GM21423 (cell line): ENCODE results near the gene KLHDC4.
"Not testable (repeated sequence)": the region's sequence is repeated elsewhere in the genome, so short reads cannot be mapped to it uniquely, and the experiment has no call there.

Source experiments
- ATAC-seq: cut with Tn5 transposase; IDR thresholded peaks from one replicate; pipeline ENCODE4 v1.9.1; 2021; ENCODE audit warnings: mild to moderate bottlenecking, moderate library complexity; ENCODE audit not compliant: unreplicated experiment

KLHDC4 gene

DNA sequence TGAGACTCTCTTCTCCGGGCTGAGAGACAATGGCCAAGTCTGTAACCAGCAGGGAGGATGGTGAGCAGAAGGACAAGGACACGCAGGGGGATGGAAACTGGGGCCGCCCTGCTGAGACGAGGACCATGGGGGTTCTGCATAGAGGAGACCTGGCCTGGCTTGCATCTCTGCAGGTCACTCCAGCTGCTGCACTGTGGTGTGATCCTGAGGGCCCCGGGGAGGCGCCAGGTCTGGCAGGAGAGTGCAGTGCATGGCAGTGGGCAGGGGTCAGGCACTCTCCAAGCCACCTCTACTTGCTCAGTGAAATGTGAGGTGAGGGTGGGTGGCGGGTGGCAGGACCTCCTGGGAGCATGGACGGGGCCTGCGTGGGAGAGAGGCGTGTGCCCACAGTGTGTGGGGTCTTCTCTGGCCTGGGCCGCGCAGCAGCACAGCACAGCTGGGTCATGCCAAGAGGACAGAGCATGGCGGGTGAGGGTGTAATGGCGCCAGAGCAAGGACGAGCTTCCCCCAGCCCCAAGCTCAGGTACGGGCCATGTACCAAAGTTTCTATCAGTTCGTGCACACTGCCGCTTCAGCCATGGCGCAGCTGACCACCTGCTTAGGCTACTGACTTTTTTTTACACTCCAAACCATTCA is 43.1 kb downstream of the KLHDC4 start:
- no peak for ATAC-seq

DNA sequence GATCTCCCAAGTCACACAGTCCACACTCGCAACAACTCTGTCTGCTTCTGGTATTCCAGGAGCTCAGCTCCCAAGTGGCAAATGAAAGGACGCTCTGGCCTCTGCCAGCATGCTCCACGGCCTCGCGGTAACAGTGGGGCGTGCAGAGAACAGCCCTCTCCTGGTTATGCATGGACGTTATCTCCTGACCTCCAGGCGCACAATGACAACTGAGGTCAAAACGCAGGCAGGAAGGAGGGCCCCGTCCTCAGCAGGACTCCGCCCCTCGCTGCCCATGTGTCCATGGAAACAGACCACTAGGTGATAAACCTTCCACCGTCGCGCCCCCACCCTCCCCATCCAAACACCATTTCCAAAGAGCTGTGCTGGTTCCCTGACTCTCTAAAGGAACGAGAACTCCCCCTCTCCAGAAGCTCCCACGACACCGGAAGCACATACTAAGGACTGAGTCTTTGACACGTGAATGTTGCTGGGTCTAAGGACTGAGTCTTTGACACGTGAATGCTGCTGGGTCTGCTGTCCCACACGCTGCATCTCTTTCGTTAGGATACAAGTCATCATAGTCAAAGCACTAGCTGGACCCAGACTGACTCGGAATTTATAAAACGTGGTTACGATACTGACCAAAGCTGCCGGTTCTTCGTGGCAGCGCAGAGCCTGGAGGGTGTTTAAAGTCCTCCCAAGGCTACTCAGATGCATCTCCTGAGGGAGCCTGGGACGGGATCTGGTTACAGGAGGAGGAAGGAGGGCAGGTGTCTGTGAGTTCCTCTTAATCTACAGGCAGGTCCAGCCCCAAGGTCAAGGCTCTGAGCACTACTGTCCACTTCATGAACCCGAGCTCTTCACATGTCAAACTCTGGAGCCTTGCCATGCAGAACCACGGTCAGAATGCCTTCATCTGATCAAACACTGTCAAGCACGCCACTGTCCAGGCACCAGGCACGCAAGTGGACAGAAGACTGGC is 43.9 kb downstream of the KLHDC4 start:
- no peak for ATAC-seq

DNA sequence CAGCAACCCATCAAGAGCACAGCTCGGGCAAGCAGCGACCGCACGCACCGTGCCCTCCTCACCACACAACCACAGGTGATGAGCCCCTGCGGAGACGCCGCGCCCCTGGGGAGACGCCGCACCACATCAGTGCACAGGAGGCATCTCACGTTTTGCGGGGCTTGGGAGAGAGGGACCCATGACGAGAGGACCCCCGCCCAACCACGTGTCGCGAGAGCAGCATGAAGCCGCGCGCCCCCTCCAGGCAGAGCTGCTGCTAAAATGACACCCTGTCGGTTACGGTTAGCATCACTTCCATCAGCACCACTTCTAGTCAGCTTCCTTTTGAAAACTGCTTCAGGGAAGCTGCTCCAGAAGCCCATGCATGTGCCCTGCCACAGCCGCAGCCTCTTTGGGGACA is 45.3 kb downstream of the KLHDC4 start:
- ATAC-seq: no peak

DNA sequence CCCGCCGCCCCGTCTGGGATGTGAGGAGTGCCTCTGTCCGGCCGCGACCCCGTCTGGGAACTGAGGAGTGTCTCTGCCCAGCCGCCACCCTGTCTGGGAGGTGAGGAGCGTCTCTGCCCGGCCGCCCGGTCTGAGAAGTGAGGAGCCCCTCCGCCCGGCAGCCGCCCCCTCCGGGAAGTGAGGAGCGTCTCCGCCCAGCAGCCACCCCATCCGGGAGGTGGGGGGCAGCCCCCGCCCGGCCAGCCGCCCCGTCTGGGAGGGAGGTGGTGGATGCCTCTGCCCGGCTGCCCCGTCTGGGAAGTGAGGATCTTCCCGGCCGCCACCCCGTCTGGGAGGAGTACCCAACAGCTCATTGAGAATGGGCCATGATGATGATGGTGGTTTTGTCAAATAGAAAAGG is 47.0 kb downstream of the KLHDC4 start:
- ATAC-seq: not testable (repeated sequence)

DNA sequence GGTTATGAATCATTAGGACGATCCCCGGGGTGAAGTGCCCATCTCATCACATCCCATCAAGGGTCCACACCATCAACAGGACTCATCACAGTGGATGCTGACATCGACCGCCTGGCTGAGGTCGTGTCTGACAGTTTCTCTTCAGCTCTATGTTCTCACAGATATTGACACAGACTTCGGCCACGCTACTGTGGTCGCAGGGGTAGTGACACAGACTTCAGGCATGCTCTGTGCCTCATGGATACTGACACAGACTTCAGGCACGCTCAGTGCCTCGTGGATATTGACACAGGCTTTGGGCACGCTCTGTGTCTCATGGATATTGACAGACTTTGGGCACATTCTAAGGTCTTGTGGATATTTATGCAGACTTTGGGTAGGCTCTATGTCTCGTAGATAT is 50.1 kb downstream of the KLHDC4 start:
- ATAC-seq: no peak

DNA sequence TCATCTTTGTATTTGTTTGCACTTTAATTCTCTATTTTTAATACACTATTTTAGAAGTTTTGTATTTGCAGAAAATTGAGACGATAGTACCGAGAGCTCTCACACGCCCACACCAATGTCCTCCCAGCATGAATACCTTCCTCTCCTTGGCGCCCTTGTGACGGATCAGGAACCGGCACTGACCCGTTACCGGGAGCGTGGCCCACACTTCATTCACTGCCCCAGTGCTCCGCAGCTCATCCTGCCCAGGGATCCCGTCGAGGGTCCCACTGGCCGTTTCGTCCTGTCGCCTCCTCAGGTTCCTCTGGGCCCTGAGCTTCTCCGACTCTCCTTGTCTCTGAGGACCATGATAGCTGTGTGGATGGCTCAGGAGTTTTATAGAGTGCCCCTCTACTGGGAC is 50.6 kb downstream of the KLHDC4 start:
- ATAC-seq: no peak

DNA sequence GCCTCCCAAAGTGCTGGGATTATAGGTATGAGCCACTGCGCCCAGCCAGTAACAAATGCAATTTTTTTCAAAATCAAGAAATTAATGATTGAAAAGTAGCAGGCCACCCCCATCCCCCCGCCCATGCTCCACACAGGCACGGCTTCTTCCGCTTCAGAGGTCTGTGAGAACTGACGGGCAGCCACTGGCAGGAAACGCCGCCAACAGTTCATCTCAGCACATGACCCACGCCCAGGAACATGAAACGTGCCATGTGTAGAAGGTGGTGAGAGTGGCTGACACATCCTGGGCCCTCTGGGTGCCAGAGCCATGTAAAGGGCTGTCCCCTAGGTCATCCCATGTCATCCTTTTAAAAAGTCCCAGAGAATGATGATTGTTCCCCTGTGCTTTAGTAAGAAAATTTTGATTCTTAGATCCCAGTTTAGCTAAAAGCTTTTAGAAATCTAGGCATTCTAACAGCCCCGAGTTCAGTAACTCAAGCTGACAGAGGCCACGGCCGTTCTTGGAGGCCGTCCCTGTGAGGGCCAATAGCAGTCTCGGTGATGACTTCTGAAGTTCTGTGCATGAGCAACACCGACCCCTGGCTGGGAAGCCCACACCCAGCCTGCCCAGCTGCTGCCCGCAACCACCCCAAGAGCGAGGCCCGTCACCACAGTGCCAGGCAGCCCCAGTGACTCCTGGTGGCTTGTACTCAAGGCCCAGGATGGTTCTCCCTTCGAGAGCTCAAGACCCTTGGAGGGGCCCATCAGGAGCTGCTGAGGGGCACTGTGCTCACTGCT is 52.1 kb downstream of the KLHDC4 start:
- no peak for ATAC-seq

DNA sequence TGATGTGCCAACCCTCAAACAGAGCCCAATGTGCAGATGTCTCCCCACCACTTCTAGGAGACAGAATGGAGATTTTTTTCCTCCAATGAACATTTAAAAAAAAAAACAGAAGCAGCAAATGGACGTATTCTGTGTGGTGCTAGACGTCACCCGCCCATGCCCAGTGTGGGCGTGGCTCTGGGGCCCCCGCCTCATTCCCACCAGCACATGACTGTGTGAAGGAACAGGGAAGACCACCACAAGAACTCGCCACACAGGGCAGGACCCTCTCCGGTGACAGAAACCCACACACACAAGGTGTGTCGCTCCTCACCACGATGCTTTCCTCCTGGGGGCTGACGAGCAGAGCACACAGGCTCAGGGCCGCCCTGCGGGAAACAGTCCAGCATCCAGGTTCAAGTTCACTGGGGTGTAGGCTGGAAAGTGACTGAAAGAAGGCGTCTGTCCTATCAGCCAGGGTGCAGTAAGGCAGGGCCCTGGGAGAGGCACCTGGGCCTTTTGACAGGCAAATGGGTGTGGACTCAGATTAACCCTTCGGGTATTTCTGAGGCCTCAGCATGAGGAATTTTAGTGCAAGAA is 53.5 kb downstream of the KLHDC4 start:
- no peak for ATAC-seq

DNA sequence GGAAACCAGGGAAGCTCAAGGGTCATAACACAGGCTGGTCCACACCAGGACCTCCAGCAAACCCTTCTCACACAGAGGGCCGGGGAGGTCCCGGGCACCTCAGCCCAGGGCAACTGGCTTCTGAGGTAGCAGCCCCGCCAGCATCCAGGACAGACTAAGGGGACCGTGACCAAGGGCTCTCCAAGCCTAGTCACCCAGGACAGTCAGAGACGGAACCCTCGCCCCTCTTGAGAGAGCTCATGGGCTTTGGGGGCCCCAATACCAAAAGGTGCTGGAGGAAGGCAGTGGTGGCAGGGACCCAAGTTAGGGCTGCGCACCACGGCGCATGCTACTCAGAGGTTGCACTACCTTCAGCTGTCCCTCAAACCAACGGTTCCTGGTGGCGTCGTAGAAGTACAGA is 54.9 kb downstream of the KLHDC4 start:
- no peak for ATAC-seq

DNA sequence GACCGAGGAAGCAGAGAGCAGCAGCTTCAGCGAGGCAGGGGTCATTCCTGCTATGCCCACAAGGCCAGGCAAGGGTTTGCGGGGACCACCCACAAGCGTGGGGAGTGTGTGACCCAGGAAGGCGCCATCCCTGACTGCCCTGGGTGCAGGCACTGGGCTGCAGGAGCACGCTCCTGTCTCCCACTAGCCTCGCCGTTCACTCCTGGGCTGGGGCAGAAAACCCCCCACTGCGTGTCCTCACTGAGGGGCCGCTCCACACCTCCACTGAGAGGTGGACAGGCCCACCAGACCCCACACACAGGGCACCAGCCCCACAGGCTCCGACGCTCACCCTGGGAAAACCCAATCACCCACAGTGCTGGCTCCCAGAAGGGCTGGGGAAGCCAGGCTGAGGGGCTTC is 56.1 kb downstream of the KLHDC4 start:
- no peak for ATAC-seq

DNA sequence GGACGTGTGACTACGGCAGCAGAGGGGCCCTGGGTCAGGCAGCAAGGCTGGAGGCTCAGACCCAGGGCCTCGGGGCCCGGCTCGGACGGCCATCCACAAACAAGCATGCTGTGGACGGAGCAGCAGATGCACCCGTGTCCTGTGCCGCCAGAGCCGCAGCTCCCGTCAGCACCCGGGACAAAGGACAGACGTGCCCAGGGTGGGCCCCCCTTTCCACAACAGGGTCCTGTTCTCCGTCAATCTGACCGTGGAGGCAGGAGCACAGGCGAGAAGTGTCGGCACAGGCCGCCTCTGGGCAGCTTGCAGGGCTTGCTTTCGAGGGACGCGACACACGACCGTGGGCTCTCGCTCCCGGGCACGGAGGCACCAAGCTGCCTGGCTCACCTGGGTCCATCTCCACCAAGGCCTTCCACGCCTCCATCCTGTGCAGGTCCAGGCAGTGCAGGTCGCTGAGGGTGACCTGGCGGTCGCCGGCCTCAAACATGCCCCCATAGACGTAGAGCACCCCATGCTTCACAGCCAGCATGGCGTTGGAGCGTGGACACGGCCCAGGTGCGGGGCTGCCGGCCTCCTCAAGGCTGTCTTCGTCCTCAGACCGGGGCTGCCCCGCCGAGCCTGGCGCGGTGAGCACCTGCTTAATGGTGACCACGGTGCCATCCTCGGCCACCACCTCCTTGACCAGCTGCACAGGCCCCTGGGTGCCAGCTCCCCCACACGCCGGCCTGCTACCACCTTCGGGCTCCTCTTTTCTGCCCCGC is 56.7 kb downstream of the KLHDC4 start:
- ATAC-seq: no peak

DNA sequence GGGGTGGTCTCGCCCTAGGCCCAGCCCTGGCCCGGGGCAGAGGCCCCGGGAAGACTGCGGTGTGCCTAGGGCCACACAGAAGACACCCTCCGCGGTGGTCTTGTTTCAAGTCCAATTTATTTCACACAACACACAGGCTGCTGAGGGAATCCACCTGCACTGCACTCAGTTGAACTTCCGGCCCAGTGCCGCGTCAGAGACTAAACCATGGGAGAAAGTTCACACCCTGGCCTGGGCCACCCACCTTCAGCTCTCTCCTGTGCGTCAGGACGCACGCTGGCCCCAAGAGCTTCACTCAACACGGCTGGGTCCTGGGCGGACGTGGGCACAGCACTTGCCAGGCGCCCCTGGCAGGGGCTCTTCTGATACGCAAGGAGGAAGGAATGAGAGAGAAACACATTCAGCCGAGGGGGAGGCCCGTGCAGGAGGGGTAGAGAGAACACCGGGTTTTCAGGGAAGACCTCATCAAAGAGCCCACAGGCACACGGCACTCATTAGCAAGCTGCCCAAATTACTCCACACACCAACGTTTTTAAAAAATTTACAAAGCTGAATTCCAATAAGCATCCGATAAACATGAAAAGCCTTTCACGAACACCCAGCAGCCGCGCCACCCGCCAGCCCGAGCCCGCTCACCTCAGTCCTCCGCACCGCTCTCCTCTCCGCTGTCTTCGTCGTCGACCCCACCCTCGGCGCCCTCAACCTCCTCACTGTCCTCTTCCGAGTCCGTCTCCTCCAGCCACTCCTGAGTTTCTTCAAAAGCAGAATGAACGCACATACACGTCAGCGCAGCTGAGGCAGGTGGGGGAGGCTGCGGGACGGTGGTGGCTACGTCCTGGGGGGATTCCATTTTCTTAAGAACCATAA is 57.8 kb downstream of the KLHDC4 start:
- ATAC-seq: no peak

DNA sequence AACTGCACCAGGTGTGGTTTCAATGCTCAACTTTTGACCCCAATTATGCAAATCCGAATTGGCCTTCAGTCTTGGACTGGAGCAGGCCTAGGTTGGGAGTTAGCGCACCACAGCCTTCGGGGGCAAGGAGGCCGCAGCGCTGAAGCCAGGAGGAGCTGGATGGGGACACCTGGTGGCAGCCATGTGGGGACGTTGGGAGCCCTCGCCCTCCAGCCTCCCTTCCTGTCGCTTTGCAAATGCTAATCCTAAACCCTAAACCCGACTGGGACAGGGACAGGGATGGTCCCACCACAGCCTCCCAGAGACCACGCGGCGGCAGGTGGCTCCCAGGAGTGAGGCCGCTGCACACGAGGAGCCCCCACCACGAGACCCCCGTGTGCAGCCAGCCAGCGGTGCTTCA is 58.7 kb downstream of the KLHDC4 start:
- no peak for ATAC-seq

DNA sequence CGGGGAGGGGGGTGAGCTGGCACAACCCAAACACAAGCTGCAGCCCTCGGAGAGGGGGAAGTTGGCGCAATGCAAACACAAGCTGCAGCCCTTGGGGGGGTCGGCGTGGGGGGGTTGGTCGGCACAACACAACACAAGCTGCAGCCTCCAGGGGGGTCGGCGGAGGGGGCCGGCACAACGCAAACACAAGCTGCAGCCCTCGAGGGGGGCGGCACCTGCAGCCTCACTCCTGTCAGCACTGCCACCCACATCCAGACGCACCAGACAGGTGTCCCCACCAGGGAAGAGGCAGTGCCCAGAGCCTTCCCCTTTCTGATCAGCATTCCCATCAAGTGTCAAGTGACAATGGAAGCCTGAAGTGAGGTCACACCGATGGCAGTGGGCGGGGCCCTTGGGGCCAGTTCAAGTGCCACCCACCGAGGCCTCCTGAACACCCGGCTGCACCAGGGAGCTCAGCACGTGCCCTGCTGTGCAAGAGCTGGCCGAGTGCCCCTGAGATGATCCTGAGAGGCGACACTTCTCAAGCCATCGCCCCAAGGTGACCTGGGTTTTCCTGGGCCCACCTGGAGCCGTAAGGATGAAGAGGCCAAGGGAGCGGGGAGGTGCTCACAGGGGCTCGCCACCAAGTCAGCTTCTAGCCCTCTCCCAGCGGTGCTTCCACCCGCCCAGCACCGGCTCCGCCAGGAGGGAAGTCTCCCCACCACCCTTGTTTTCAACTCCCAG is 59.3 kb downstream of the KLHDC4 start:
- no peak for ATAC-seq

DNA sequence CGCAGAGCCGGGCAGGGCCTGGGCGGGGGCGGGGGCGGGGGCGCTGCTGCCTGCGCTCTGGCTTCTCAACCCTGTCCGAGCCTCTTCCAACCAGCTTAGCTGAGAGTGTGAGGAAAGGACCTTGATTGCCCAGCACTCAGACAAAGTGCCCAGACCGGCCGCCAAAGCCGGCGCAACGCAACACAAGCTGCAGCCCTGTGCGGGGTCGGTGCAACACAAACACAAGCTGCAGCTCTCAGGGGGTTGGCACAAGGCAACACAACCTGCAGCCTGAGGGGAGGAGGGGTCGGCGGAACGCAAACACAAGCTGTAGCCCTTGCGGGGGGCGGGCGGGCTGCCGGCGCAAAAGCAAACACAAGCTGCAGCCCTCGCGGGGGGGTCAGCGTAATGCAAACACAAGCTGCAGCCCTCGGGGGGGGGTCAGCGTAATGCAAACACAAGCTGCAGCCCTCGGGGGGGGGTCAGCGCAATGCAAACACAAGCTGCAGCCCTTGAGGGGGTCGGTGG is 60.0 kb downstream of the KLHDC4 start:
- no peak for ATAC-seq

DNA sequence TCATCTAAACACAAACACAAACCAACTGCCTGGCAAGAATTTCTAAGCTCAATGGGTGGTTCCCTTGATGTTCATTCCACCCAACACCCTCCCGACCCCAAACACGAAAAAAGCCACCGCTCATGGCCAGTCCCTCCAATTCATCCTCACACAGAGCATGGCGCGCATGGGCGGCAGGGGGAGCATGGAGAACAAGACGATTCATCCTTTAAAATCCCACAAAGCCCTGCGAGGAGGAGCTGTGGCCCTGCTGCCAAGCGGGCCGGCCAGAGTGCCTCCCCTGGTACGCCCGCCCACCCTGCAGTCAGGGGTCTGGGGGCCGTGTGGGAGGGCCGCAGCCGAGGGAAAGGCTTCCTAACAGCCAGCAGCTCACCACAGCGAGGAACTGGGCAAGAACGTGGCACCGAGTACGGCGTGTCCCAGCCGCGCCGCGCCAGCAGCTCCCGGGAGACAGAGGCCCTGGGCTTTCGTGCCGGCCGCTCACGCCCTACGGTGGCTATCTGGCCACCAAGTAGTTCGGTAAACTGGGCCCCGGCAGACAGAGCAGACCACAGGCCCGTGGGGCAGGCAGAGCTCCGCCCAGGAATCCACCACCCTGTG is 60.9 kb downstream of the KLHDC4 start:
- ATAC-seq: no peak

DNA sequence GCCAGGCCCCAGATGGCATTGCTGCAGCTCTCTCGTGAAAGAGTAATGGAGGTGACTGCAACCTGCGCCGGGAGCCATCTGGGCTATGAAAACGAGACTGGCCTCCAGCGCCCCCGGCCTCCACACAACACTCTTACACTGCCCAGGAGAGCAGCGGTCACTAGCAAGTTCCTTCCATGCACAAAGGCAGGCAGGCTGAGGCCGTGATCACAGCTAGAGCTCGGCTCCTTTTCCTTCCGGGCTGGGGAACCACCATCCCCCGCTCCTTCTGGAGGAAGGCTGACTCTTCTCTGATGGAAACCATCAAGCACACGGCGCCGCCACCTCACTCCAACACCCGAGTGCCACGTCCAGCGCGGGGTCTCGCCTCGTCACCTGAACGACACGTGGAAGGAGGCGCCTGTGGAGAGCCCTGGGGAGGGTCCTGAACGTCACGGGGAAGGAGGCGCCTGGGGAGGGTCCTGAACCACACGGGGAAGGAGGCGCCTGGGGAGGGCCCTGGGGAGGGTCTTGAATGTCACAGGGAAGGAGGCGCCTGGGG is 61.9 kb downstream of the KLHDC4 start:
- ATAC-seq: no peak

DNA sequence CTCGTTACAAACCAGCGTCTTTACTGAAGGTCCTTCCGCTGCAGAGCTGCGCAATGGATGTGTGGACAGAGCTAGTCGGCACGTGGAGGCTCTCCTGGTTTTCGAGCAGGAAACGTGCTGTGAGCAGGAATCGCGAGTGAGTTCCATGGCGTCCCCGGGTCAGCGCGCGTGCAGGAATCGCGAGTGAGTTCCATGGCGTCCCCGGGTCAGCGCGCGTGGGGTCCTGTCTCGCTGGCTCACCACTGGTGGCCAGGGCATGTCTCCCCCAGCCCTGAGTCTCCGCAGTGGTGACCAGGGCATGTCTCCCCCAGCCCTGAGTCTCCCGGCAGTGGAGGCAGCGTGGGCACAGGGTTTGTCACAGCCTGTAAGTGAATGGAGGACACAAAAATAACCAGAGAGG is 62.7 kb downstream of the KLHDC4 start:
- ATAC-seq: no peak
